Vagina (tissue), 2 donors: ENCODE measurements around the gene PDE9A. TPM values are rescaled to one million over a fixed set of nuclear protein-coding genes. Genes with fewer than 3 reads are reported as not detected.

Experiments used
- DNase-seq, 2 donors: peaks; one replicate each; pipeline ENCODE4 v3.0.0-alpha.2; 2017; ENCODE audit errors: extremely low spot score in 2 of 2
- H3K27ac ChIP-seq: fragments of 200-600 bp; sonication (generic); one replicate; pipeline ENCODE4 v1.5.1; 2019
- H3K27me3 ChIP-seq: fragments of 200-600 bp; sonication (generic); one replicate; pipeline ENCODE4 v1.5.1; 2019
- H3K36me3 ChIP-seq, 2 donors: fragments of 200-600 bp; sonication (generic); one replicate each; pipeline ENCODE4 v1.5.1; 2017 to 2019
- H3K4me1 ChIP-seq: fragments of 200-600 bp; sonication (generic); one replicate; pipeline ENCODE4 v1.5.1; 2019
- H3K4me3 ChIP-seq, 2 donors: fragments of 200-600 bp; sonication (generic); 1 replicate in 1 of 2; 2 replicates in 1 of 2; pipeline ENCODE4 v1.5.1; 2016 to 2019
- H3K9me3 ChIP-seq: fragments of 200-600 bp; sonication (generic); one replicate; pipeline ENCODE4 v1.5.1; 2019
- CTCF ChIP-seq, 3 experiments: fragments of 450-650 bp in 2 of 3; fragments of 200-600 bp in 1 of 3; sonication (generic) in 1 of 3; IDR thresholded peaks; one replicate each; pipeline ENCODE4 v1.5.1; 2017 to 2019; ENCODE audit warnings: antibody characterized with exemption in 3 of 3, mild to moderate bottlenecking in 2 of 3, moderate library complexity in 2 of 3
- POLR2A ChIP-seq, 2 donors: fragments of 450-650 bp; IDR thresholded peaks; one replicate each; pipeline ENCODE4 v1.6.1; 2017; ENCODE audit warnings: antibody characterized with exemption in 2 of 2, mild to moderate bottlenecking in 2 of 2, moderate library complexity in 2 of 2
- POLR2AphosphoS5 ChIP-seq, 2 donors: sonication (generic); formaldehyde crosslinking; IDR thresholded peaks; one replicate each; pipeline ENCODE4 v1.9.0; 2017; ENCODE audit warnings: antibody characterized with exemption in 2 of 2, mild to moderate bottlenecking in 2 of 2, low read depth in 1 of 2; ENCODE audit not compliant: insufficient read depth in 1 of 2
- intact Hi-C: fragments of 100-400 bp; cut with DNase I; formaldehyde crosslinking; loops from one replicate; pipeline ENCODE4 v1.15.1; 2023
- total RNA-seq: library from RNA; depleted of rRNA; stranded (reverse); fragments of >200 nt; gene quantifications from one replicate; pipeline ENCODE4 v1.2.3, GENCODE V29; 2016

PDE9A gene
- total RNA-seq, 1 donor from 2014 or later, result 9.6 TPM

GRCh38 chr21:42677339-42678321, 24.2 kb downstream of the PDE9A start:
- H3K4me1 ChIP-seq, result peaks cover 26% of the 10 kb centered on the region
- TF ChIP-seq POLR2A (IDR thresholded peaks at IDR 0.05) (no peak), POLR2AphosphoS5 (IDR thresholded peaks at IDR 0.05; ENCODE audit: insufficient read depth in 1 of 2, low read depth in 1 of 2) (no peak), CTCF (IDR thresholded peaks at IDR 0.05) (no peak)
- DNase-seq, result no peak
- no peaks in the 10 kb centered on the region for H3K27me3 ChIP-seq
- H3K27ac ChIP-seq, result no peak overlapping the region
- intact Hi-C loops, result no loop called here
- H3K36me3 ChIP-seq, result no peaks in the 10 kb centered on the region
- H3K4me3 ChIP-seq, result no peak overlapping the region
- no peaks in the 10 kb centered on the region for H3K9me3 ChIP-seq

- no peak for DNase-seq
- no peak overlapping the region for H3K27ac ChIP-seq
- no peaks in the 10 kb centered on the region for H3K9me3 ChIP-seq
- intact Hi-C loops, result no loop called here
- no peak overlapping the region for H3K4me3 ChIP-seq
- H3K27me3 ChIP-seq, result no peaks in the 10 kb centered on the region
- no peaks in the 10 kb centered on the region for H3K36me3 ChIP-seq
- peaks cover 23% of the 10 kb centered on the region for H3K4me1 ChIP-seq
- TF ChIP-seq POLR2A (IDR thresholded peaks at IDR 0.05), result no peak
- TF ChIP-seq POLR2AphosphoS5 (IDR thresholded peaks at IDR 0.05; ENCODE audit: insufficient read depth in 1 of 2, low read depth in 1 of 2), result no peak
- no peak for TF ChIP-seq CTCF (IDR thresholded peaks at IDR 0.05)
Observed at GRCh38 chr21:42678618-42679295, 25.3 kb downstream of the PDE9A start.

- no peak for DNase-seq
- no peak for TF ChIP-seq POLR2A (IDR thresholded peaks at IDR 0.05)
- no peak for TF ChIP-seq POLR2AphosphoS5 (IDR thresholded peaks at IDR 0.05; ENCODE audit: insufficient read depth in 1 of 2, low read depth in 1 of 2)
- no peak for TF ChIP-seq CTCF (IDR thresholded peaks at IDR 0.05)
Observed at GRCh38 chr21:42679319-42680057, 26.1 kb downstream of the PDE9A start.

GRCh38 chr21:42680058-42680330, 26.6 kb downstream of the PDE9A start:
- Histone ChIP-seq H3K36me3 (no peaks in the 10 kb centered on the region), H3K4me3 (no peak overlapping the region), H3K4me1 (peaks cover 11% of the 10 kb centered on the region), H3K9me3 (no peaks in the 10 kb centered on the region), H3K27me3 (no peaks in the 10 kb centered on the region), H3K27ac (no peak overlapping the region)
- intact Hi-C loops, result no loop called here
- no peak for DNase-seq
- no peak for TF ChIP-seq CTCF (IDR thresholded peaks at IDR 0.05)
- TF ChIP-seq POLR2AphosphoS5 (IDR thresholded peaks at IDR 0.05; ENCODE audit: insufficient read depth in 1 of 2, low read depth in 1 of 2), result no peak
- no peak for TF ChIP-seq POLR2A (IDR thresholded peaks at IDR 0.05)

More at GRCh38 chr21:42679319-42680057, 26.1 kb downstream of the PDE9A start:
- no peak overlapping the region for H3K4me3 ChIP-seq
- H3K4me1 ChIP-seq, result peaks cover 16% of the 10 kb centered on the region
- no peaks in the 10 kb centered on the region for H3K36me3 ChIP-seq
- intact Hi-C loops, result no loop called here
- no peak overlapping the region for H3K27ac ChIP-seq
- no peaks in the 10 kb centered on the region for H3K27me3 ChIP-seq
- no peaks in the 10 kb centered on the region for H3K9me3 ChIP-seq
